Activated B cell treated with CpG ODN at 0.5 μM for 24 hours (primary cell): Measurements from ENCODE around the gene RTL10. TPM values are rescaled to one million over a fixed set of nuclear protein-coding genes. Genes with fewer than 3 reads are reported as not detected.

Source experiments
- ATAC-seq: fragments of 200-7000 bp; cut with Tn5 transposase; one replicate; pipeline ENCODE4 v1.10.0; 2021; ENCODE audit warnings: low read depth, mild to moderate bottlenecking, moderate library complexity
- CTCF ChIA-PET: fragments of 350-600 bp; sonication (Branson Sonifier 250); formaldehyde crosslinking; loops from one replicate; lab custom pipeline; 2021; ENCODE audit warnings: antibody characterized with exemption; lab: Charles Lee
- POLR2A ChIA-PET: fragments of 350-600 bp; sonication (Branson Sonifier 250); formaldehyde crosslinking; loops from one replicate; lab custom pipeline; 2021; ENCODE audit warnings: antibody characterized with exemption; lab: Charles Lee
- DNase-seq: peaks from one replicate; pipeline ENCODE4 v3.0.0; 2022
- H3K27ac Mint-ChIP-seq: one replicate; pipeline ENCODE4 v1.8.0; 2020; ENCODE audit warnings: mixed read lengths
- H3K27me3 Mint-ChIP-seq: one replicate; pipeline ENCODE4 v1.8.0; 2021; ENCODE audit warnings: mixed read lengths
- H3K36me3 Mint-ChIP-seq: one replicate; pipeline ENCODE4 v1.8.0; 2021; ENCODE audit warnings: low read depth, mixed read lengths
- H3K4me1 Mint-ChIP-seq: one replicate; pipeline ENCODE4 v1.8.0; 2021; ENCODE audit warnings: mixed read lengths
- H3K4me3 Mint-ChIP-seq: one replicate; pipeline ENCODE4 v1.8.0; 2020; ENCODE audit warnings: mild to moderate bottlenecking, mixed read lengths
- H3K9me3 Mint-ChIP-seq: one replicate; pipeline ENCODE4 v1.8.0; 2020; ENCODE audit warnings: mixed read lengths
- intact Hi-C: fragments of 100-400 bp; cut with micrococcal nuclease; formaldehyde crosslinking; loops from one replicate; pipeline ENCODE4 v1.15.1; 2024
- total RNA-seq: library from RNA; stranded (reverse); gene quantifications from 2 replicates; pipeline ENCODE4 v1.2.3, GENCODE V29; 2022
- TF ChIP-seq, protein P1 (sequence below): fragments of 200-600 bp; IDR thresholded peaks from one replicate; pipeline ENCODE4 v1.8.0; 2022; ENCODE audit warnings: antibody characterized with exemption, mild to moderate bottlenecking

Gene RTL10
- total RNA-seq, 1 donor from 2014 or later = 12.1 TPM

DNA sequence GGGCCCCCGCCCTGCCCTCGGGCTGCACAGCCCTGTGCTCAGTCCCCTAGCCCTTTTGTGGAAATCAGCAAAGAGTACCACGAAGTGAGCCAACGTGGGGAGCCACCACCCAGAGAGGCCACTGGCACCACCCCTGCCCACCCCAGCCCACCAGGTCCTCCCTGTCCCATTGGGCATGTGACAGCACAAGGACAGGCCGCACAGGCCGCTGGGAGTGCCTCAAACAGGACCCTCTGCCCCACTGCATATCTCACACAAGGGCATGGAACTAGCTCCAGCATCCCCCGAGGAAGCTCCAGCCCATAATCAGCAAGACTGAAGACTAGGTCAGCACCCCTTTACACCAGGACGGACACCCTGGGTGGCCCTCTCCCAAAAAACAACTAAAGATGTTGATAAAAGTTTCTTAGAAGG lies 29.7 kb downstream of the RTL10 start:
- TF ChIP-seq, protein P1, sequence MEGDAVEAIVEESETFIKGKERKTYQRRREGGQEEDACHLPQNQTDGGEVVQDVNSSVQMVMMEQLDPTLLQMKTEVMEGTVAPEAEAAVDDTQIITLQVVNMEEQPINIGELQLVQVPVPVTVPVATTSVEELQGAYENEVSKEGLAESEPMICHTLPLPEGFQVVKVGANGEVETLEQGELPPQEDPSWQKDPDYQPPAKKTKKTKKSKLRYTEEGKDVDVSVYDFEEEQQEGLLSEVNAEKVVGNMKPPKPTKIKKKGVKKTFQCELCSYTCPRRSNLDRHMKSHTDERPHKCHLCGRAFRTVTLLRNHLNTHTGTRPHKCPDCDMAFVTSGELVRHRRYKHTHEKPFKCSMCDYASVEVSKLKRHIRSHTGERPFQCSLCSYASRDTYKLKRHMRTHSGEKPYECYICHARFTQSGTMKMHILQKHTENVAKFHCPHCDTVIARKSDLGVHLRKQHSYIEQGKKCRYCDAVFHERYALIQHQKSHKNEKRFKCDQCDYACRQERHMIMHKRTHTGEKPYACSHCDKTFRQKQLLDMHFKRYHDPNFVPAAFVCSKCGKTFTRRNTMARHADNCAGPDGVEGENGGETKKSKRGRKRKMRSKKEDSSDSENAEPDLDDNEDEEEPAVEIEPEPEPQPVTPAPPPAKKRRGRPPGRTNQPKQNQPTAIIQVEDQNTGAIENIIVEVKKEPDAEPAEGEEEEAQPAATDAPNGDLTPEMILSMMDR = no peak
- no peak for ATAC-seq
- POLR2A ChIA-PET = no interaction called here
- intact Hi-C loops = no loop called here
- CTCF ChIA-PET = no interaction called here
- Mint-ChIP-seq H3K4me3 (no peak overlapping the region), H3K4me1 (no peaks in the 10 kb centered on the region), H3K36me3 (peaks cover 6% of the 10 kb centered on the region), H3K27ac (no peak overlapping the region), H3K9me3 (no peaks in the 10 kb centered on the region), H3K27me3 (no peaks in the 10 kb centered on the region)
- peak; percentile 10 for DNase-seq

DNA sequence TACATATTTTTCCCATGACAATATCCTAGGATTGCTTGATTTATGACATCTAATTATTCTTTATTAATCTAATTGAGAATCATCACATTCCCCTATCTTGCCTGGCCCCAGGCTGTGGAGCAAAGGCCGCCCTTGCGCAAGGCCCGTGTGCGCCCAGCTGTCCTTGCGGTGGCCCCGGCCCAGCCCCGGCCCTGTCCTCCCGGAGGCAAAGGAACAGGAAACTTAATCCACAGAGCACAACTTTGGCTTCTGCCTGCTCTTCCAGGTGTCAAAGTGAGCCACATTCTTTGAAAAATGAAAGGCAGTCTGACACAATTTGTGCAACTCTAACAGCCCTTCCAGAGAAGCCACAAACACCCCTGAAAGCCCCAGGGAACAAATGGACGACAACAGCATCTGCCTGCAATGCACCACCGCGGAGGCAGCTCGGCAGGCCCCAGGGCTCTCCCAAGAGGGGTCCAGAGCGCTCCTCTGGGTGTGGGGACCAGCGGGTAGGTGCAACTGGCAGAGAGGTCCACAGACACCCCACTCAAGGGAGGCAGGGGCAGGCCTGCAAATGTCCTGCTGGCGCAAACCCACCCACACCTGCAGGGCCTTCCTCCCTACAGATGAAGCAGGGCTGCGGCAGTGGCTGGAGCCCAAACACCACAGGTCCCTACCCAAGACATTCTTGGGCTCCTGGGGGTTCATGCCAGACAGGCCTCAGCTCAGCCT lies 30.3 kb downstream of the RTL10 start:
- peak; percentile 5 for DNase-seq
- no peak overlapping the region for H3K4me3 Mint-ChIP-seq
- TF ChIP-seq, protein P1 = no peak
- peaks cover 7% of the 10 kb centered on the region for H3K36me3 Mint-ChIP-seq
- ATAC-seq = no peak
- H3K9me3 Mint-ChIP-seq = no peaks in the 10 kb centered on the region
- ChIA-PET CTCF (no interaction called here), POLR2A (no interaction called here)
- no peak overlapping the region for H3K27ac Mint-ChIP-seq
- no peaks in the 10 kb centered on the region for H3K27me3 Mint-ChIP-seq
- intact Hi-C loops = no loop called here
- no peaks in the 10 kb centered on the region for H3K4me1 Mint-ChIP-seq

DNA sequence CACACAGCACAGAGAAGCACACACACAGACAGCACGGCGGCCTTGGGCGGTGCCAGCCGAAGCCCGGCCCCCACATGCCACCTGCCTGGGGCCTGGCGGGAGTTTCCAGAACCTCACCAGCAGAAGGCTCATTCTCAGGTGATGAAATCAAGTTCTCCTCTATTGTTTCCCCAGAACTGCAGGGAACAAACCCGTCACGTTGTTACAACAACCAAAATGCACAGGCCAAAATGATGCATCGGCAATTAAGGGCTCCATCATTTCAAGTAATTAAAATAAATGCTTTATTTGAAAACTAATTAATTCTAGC lies 30.8 kb downstream of the RTL10 start:
- ATAC-seq (no peak), DNase-seq (no peak)
- ChIA-PET POLR2A (no interaction called here), CTCF (no interaction called here)
- Mint-ChIP-seq H3K9me3 (no peaks in the 10 kb centered on the region), H3K36me3 (peaks cover 7% of the 10 kb centered on the region), H3K27ac (no peak overlapping the region), H3K27me3 (no peaks in the 10 kb centered on the region), H3K4me3 (no peak overlapping the region), H3K4me1 (no peaks in the 10 kb centered on the region)
- TF ChIP-seq, protein P1 = no peak
- intact Hi-C loops = no loop called here

DNA sequence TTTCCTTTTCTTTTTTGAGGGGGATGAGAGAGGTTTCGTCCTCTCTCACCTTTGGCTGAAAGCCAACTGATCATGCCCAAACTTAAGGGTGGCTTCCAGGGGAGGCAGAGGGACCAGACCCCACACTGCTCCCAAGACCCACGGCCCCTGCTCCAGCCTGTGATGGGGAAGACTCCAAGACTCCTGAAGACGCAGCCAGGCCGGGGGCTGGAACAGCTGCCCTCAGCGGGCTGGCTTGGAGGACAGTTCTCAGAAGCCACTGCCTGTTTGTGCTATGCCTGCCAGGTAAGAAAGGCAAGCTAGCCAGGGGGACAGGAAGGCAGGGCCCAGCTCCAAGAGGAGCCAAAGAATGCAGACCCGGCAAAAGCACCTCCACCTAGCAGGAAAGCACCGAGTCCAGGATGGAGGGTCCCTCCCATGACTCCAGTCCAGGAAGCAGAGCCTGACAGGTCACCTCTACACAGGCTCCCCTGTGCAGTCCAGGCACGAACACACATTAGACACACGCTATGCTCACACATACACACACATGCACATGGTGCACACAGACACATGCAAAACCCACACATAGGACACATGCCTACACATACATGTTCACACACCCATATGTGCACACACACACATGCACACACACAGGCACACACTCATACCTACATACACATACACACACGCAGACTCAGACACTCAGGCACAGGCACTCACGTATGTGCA lies 31.3 kb downstream of the RTL10 start:
- Mint-ChIP-seq H3K4me3 (no peak overlapping the region), H3K4me1 (no peaks in the 10 kb centered on the region), H3K27ac (no peak overlapping the region), H3K36me3 (peaks cover 7% of the 10 kb centered on the region), H3K9me3 (no peaks in the 10 kb centered on the region), H3K27me3 (no peaks in the 10 kb centered on the region)
- CTCF ChIA-PET = no interaction called here
- no peak for ATAC-seq
- peak; percentile 7 for DNase-seq
- TF ChIP-seq, protein P1 = no peak
- POLR2A ChIA-PET = no interaction called here
- intact Hi-C loops = no loop called here

DNA sequence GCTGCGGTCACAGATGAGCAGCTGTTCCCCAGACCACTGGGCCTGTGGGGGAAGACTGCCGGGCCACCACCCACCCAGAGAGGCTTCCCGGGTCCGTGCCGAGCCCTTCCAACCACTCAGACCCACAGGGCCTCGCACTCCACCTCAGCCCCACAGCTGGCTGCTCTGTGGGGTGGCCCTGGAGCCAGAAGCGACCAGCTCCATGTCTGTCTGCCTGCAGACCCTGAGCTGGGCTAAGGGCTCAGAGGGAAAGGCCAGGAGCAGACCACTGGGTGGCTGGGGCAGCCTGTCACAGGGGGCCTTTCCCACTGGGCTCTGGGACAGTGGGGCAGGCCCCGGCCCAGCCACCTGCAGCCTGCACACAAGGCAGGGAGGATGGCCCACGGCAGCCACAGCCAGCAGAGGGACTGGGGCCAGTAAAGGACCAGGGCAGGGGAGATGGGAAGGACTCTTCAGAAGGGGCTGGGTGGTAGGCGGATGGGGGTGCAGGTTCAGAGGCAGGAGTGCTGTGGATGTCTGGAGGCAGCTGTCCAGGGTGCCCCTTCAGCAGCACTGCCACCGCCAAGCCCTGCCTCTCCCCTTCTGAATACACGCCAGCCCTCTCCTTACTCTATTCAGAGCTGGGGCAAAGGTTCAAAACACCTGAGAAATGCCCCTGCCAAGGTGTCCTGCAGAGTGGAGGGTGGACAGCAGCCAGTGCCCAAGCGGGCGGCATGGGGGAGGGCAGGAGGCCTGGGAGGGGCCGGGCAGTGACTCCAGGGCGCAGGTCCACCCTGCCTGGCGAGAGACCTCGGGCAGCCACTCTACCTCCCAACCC lies 32.2 kb downstream of the RTL10 start:
- ATAC-seq (no peak), DNase-seq (peak; percentile 7)
- Mint-ChIP-seq H3K4me1 (no peaks in the 10 kb centered on the region), H3K27me3 (no peaks in the 10 kb centered on the region), H3K36me3 (peaks cover 7% of the 10 kb centered on the region), H3K9me3 (no peaks in the 10 kb centered on the region), H3K4me3 (no peak overlapping the region), H3K27ac (no peak overlapping the region)
- TF ChIP-seq, protein P1 = no peak
- POLR2A ChIA-PET = no interaction called here
- intact Hi-C loops = no loop called here
- CTCF ChIA-PET = no interaction called here
